HG02970 (cell line): ENCODE measurements around the gene TOMM6.

Experiments
- ATAC-seq: cut with Tn5 transposase; IDR thresholded peaks from one replicate; pipeline ENCODE4 v1.9.1; 2021; ENCODE audit warnings: mild to moderate bottlenecking, moderate library complexity, moderate number of reproducible peaks; ENCODE audit not compliant: unreplicated experiment, low FRiP score

Gene TOMM6

DNA sequence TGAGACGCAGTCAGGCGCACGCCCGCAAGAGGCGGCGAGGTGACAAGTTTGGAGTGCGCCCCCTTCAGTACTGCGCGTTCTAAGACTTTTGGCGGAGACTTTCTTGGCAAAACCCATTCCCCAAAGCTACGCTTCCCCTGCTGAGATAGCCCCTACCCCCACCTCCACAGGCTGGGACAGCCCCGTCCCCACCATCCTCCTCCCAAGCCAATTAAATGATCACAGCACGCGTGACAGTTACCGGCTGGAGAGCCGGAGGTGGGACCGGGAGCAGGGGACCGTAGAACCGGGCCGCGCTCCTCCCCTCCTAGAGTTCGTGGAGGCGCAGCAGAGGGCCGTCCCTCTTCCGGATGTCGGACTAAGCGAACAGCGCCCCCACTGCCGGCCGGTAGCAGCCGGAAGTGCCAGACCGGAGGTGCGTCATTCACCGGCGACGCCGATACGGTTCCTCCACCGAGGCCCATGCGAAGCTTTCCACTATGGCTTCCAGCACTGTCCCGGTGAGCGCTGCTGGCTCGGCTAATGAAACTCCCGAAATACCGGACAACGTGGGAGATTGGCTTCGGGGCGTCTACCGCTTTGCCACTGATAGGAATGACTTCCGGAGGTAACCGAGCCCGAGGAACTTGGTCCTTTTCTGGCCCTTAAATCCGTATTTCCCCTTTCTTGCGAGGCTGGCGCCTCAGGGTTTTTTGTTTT lies at the start of gene TOMM6:
Gene TOMM6, plus strand, starts transcription at position 476 of the 699 bp plus-strand sequence. Its CDS starts 4 bp downstream, at position 480.
- peak; percentile 81 for ATAC-seq

- ATAC-seq = no peak
Observed at GRCh38 chr6:41739041-41739440, 48.5 kb upstream of the TOMM6 start.

DNA sequence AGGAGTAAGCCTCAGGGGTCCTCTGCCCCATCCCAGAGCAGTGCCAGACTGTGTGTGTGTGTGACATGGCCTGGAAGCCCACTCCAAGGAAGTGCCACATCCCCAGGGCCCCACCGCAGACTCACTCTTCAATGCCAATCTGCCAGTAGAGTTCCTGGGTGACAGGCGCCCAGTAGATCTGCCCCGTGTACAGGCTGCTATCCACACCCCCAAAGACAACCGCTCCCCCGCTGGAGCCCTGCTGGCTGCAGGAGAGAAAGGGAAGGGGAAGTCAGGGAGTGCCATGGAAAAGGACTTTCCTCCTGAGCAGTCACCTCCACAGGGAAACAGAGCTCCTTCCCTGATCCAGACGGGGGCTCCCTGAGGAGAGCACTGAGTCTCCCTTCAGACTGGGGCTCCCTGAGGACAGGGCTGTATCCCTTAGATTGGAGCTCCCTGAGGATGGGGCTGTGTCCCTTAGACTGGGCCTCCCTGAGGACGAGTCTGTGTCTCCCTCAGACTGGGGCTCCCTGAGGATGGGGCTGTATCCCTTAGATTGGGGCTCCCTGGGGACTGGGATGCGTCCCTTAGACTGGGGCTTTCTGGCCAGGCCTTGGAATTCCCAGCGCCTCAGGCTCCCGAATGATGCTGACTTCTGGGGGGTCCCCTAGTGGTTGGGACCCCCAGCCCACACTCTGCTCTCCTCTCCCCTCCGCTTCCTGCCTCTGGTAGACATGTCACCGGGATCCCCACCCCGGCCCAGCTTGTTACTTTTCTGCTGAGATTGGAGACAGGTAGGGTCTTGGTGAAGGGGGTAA lies 46.9 kb upstream of the TOMM6 start:
- no peak for ATAC-seq

DNA sequence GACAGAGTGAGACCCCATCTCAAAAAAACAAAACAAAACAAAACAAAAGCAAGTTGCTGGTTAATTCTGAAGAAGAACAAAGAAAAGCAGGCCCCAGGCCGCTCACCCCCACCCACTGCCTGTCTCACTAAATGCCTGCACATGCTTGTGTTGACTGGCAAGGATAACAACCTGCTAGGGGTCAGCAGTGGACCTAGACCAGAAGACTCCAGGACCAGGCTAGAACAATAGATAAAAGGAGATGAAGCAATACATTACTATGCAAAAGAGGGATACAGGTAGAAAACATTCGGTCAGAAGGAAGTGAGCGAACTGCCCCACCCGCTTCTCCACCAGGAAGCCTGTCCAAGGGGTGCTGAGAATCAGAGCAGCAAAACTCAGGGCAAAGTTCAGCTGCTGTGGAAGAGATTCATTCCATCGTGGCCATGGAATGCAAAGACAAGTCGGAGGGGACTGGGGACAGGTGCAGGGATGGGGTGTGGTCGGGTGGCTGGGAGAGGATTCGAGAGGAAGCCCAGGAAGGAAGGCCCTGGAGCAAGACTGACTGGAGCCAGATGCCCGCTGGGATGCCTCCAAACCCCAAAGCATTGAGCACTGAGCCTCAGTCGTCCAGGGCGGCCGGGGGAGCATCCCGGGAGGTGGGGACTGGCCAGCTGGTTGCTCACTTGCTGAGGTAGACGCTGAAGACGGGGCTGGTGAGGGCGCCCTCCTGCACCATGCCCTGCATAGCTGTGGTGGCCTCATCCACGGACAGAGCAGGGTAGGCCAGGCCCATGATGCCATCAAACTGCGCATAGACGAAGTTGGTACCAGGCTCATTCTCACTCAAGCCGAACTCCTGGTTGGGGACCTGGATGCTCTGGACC lies 45.6 kb upstream of the TOMM6 start:
- no peak for ATAC-seq

DNA sequence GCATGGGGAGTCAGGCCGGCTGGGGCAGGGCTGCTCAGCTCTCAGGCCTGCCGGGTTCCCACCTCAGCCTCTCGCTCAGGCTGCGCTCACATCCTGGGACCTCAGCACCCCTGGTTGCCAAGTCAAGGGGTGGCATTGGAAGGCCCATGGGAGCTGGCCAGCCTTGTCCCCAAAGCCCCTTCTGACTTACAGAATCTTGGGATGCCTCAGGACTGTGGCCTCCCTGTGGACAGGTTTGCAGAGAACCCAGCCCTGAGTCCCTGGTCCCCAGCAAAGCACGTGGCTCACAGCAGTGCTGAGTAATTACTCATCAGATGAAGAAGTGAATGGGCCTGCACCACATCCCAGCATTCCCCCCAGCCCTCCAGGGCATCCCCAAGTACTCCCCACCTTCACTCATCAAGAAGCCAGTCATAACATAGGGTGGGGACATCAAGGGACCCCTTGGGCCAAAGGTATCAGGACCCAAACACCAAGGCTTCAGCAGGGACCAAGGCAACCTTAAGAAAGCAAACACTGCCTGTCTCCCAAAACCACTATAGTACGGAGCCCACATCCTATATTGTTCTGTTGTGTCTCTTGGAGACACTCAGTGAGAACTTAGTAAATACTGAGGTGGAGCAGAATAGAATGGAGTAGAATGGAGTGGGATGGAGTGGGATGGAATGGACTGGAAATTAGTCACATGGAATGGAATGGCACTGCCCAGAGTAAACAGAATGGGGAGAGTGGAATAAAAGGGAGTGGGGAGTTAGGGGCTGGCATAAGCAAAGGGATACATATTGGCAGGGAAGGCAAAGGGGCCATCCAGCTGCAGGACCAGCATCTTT lies 43.9 kb upstream of the TOMM6 start:
- no peak for ATAC-seq

- no peak for ATAC-seq
Observed at GRCh38 chr6:41744236-41744787, 43.2 kb upstream of the TOMM6 start.

DNA sequence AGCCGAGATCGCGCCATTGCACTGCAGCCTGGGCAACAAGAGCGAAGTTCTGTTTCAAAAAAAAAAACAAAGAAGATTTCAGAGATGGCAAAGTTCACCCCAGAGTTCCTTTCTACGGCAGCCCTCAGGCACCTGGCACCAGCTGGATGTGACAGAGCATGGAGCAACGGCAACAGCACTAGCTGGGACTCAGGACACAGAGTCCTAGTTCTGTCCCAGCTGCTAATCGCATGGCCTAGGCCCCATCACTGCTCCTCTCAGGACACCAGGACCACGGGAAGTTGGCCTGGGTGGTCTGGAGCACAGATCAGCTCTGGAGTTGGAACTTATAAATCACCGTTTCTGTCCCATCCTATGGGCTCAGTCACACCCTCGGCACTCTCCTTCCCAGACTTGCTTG lies 41.4 kb upstream of the TOMM6 start:
- no peak for ATAC-seq

- no peak for ATAC-seq
Observed at GRCh38 chr6:41747256-41748101, 40.0 kb upstream of the TOMM6 start, which contains the start of gene PGC. Gene PGC, minus strand, starts transcription at chr6:41747397. Its CDS starts 63 bp downstream, at chr6:41747334.

- ATAC-seq = no peak
Observed at GRCh38 chr6:41748102-41748477, 39.4 kb upstream of the TOMM6 start.

- ATAC-seq = no peak
Observed at GRCh38 chr6:41748542-41748941, 39.0 kb upstream of the TOMM6 start.

DNA sequence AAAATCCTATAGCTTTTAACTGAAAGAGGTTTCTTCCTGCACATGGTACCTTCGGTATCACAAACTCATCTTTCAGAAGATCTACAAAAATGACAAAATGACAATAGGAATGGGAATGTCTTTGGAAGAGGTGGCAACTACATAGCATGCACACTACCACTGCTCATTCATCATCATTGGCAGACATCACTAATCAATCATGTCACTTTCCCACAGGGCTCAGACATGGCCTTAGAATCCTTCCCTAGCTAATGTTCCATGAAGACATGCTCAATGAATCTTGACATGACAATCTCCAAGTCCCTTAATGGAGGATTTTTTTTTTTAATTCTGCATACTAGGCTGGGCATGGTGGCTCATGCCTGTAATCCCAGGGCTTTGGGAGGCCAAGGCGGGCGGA lies 37.1 kb upstream of the TOMM6 start:
- no peak for ATAC-seq

DNA sequence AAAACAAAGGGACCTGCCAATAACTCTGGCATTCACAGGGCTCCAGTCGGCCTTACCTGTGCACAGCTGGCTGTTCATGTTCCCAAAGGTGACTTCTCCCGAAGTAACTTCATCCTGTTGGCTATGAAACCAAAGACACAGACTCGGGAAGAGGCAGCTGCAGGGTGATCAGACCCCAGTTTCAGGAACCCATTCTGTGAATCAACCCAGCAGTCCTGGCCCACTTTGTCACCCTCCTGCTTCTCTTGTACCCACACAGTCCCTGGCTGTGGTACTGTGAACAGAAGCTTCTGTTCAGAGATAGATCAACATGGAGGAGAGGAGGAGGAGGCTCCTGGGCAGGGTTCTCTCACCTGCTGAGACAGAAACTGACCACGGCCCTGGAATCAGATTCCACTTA lies 31.6 kb upstream of the TOMM6 start:
- ATAC-seq = no peak

- ATAC-seq = no peak
Observed at GRCh38 chr6:41756354-41756753, 31.1 kb upstream of the TOMM6 start.

DNA sequence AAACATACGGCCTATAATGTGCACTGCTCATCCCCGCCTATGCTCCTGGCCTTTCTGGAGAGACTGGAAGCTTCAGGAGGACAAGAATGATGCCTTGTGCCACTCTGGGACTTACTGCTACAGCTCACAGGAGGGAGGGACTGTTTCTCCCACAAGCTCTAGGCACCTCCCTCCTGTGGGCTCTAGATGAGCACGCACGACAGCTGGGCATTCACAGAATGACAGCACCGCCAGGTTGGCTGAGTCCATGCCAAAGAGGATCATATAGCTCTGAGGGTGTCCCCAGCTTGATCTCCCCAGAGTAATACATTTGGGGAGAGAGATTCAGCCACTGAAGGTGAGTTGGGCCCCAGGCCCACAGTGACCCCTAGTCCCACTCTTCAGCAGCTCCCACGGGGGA lies 30.2 kb upstream of the TOMM6 start:
- no peak for ATAC-seq

GRCh38 chr6:41757931-41758640 lies 29.4 kb upstream of the TOMM6 start:
- ATAC-seq = no peak

- no peak for ATAC-seq
Observed at GRCh38 chr6:41758641-41759035, 28.9 kb upstream of the TOMM6 start.

DNA sequence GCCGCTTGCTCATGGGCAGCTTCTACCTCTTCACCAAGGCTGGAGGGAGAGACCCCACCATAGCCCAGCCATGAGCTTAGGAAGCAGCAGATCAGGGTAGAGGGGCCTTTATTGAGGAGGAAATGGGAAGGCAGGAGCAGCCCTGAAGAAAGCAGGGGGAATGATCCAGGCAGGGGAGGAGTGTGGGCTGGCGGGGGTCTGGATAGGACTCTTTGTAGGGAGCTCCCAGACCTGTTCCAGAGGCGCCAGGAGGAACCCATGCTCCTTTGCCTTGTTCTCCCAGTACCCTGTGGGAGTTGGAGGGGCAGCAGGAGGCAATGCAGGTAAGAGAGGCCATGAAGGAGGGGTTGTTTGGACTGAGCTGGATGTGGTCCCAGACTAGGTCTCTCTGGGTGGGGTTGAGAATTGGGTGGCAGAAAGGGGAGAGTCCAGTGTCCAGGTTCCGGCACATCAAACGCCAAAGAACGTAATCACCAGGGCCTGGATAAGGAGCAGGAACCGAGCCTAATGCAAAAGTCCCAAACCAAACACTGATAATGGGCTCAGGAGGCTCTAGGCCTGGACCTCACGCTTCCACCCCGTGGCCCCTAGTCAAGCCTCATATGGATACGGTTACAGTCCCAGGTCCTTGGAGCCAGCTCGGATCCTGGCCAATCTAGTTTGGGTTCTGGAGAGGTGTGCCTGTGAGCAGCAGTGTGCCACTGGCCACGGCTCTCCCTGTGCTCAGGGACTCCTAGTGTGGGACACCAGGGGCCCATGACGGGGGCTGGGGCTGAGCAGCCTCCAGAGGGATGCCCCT lies 28.2 kb upstream of the TOMM6 start:
- ATAC-seq = no peak
